ENCODE measurements around the gene RBM4.

- TF ChIP-seq CTCF (IDR thresholded peaks at IDR 0.05 in 4 of 5, conservative IDR thresholded peaks at IDR 0.05 in 1 of 5) (no peak), POLR2A (IDR thresholded peaks at IDR 0.05) (no peak)
These were observed 24.4 kb upstream of the RBM4 start for GRCh38 chr11:66614073-66614472.

Measured in gastrocnemius medialis (tissue), 4 donors.